Bronchial epithelial cell (primary cell): ENCODE results near the gene ABCC4. TPM values are rescaled to one million over a fixed set of nuclear protein-coding genes. Genes with fewer than 3 reads are reported as not detected.

Experiments
- DNase-seq: peaks from one replicate; pipeline ENCODE4 v3.0.0-alpha.2; 2010; ENCODE audit warnings: low read depth
- FAIRE-seq: peaks from 2 replicates; lab custom pipeline; 2011; peaks lifted over from hg19 to GRCh38; lab: Jason Lieb, UNC
- H3K27me3 ChIP-seq: 2 replicates; pipeline ENCODE4 v1.5.1; 2011; ENCODE audit warnings: low read length; ENCODE audit not compliant: control insufficient read depth, insufficient read depth
- H3K36me3 ChIP-seq: 2 replicates; pipeline ENCODE4 v1.5.1; 2011; ENCODE audit warnings: low read length; ENCODE audit not compliant: control insufficient read depth, insufficient read depth
- H3K4me3 ChIP-seq: 2 replicates; pipeline ENCODE4 v1.5.1; 2011; ENCODE audit warnings: mild to moderate bottlenecking, low read depth, low read length, control low read depth
- total RNA-seq: library from RNA; depleted of rRNA; stranded (reverse); fragments of >200 nt; gene quantifications from 2 replicates; pipeline ENCODE4 v1.2.1, GENCODE V29; 2014
- TF ChIP-seq, protein P1 (sequence below): IDR thresholded peaks from 2 replicates; pipeline ENCODE4 v1.5.1; 2011; ENCODE audit warnings: mild to moderate bottlenecking, moderate library complexity, low read length, control low read depth, inconsistent platforms; ENCODE audit not compliant: insufficient read depth, severe bottlenecking

The ABCC4 gene, protein sequence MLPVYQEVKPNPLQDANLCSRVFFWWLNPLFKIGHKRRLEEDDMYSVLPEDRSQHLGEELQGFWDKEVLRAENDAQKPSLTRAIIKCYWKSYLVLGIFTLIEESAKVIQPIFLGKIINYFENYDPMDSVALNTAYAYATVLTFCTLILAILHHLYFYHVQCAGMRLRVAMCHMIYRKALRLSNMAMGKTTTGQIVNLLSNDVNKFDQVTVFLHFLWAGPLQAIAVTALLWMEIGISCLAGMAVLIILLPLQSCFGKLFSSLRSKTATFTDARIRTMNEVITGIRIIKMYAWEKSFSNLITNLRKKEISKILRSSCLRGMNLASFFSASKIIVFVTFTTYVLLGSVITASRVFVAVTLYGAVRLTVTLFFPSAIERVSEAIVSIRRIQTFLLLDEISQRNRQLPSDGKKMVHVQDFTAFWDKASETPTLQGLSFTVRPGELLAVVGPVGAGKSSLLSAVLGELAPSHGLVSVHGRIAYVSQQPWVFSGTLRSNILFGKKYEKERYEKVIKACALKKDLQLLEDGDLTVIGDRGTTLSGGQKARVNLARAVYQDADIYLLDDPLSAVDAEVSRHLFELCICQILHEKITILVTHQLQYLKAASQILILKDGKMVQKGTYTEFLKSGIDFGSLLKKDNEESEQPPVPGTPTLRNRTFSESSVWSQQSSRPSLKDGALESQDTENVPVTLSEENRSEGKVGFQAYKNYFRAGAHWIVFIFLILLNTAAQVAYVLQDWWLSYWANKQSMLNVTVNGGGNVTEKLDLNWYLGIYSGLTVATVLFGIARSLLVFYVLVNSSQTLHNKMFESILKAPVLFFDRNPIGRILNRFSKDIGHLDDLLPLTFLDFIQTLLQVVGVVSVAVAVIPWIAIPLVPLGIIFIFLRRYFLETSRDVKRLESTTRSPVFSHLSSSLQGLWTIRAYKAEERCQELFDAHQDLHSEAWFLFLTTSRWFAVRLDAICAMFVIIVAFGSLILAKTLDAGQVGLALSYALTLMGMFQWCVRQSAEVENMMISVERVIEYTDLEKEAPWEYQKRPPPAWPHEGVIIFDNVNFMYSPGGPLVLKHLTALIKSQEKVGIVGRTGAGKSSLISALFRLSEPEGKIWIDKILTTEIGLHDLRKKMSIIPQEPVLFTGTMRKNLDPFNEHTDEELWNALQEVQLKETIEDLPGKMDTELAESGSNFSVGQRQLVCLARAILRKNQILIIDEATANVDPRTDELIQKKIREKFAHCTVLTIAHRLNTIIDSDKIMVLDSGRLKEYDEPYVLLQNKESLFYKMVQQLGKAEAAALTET (N-terminal part only)
- 4.2 and 6.8 TPM in 2 replicates for total RNA-seq

DNA sequence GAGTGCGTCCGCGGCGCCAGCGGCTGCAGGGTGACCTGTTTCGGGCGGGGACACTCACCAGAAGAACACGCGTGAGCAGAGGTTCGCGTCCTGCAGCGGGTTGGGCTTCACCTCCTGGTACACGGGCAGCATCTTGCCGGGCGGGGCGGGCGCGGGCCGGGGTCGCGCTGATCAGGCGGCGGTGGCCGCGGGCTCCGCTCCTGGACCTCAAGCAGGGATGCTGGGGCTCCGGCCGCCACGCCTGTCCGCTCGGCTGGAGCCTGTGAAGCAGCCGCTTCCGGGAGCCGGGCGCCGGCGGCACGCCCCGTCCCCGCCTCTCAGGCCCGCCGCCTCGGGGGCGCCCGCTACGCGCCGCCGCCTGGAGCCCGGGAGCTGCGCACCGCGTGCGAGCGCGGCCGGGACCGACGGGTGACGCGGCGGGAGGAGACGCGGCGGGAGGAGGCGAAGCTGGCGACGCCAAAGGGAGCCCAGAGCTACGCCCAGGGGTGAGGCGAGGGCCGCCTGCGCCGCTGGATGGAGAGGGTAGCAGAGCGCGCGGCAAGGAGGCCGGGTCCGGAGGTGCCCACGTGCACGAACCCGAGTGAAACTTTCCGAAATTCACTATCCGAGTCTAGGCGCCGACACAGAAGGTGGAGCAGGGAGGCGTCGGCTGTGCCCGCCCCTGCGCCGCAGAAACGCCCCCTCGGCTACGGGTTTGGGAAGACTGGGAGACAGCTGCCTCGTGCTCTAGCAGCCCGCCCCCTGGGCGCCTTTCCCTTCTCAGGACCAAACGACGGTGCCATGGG, at the start of gene ABCC4:
Gene ABCC4, minus strand, starts transcription at position 269 of the 785 bp plus-strand sequence. Its CDS starts 137 bp downstream, at position 132.
- DNase-seq (peak; percentile 29), FAIRE-seq (no peak)
- Histone ChIP-seq H3K4me3 (peak within 1 kb of the TSS; percentile 56), H3K27me3 (peaks cover 8% of the 10 kb centered on the region), H3K36me3 (no peaks in the 10 kb centered on the region)
- TF ChIP-seq, protein P1, sequence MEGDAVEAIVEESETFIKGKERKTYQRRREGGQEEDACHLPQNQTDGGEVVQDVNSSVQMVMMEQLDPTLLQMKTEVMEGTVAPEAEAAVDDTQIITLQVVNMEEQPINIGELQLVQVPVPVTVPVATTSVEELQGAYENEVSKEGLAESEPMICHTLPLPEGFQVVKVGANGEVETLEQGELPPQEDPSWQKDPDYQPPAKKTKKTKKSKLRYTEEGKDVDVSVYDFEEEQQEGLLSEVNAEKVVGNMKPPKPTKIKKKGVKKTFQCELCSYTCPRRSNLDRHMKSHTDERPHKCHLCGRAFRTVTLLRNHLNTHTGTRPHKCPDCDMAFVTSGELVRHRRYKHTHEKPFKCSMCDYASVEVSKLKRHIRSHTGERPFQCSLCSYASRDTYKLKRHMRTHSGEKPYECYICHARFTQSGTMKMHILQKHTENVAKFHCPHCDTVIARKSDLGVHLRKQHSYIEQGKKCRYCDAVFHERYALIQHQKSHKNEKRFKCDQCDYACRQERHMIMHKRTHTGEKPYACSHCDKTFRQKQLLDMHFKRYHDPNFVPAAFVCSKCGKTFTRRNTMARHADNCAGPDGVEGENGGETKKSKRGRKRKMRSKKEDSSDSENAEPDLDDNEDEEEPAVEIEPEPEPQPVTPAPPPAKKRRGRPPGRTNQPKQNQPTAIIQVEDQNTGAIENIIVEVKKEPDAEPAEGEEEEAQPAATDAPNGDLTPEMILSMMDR = no peak

DNA sequence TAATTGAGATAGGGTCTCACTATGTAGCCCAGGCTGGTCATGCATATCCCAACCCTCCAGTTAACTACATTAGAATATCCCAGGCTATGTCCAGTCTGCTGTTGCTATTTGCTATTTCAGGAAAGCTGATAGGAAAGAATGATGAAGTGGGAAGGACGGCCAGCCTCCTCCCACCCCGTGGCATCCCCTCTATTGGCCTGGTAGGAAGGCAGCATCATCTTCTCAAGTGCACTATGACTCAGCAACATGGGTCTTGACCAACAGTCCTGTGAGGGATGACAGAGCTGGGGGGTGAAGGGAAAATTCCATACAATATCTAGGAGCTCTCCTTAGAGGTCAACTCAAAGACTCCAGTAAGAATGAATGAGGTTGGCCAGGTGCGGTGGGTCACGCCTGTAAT, 48.0 kb upstream of the ABCC4 start:
- Histone ChIP-seq H3K4me3 (no peak overlapping the region), H3K27me3 (no peaks in the 10 kb centered on the region), H3K36me3 (no peaks in the 10 kb centered on the region)
- DNase-seq = no peak
- no peak for FAIRE-seq
- TF ChIP-seq, protein P1 = no peak

DNA sequence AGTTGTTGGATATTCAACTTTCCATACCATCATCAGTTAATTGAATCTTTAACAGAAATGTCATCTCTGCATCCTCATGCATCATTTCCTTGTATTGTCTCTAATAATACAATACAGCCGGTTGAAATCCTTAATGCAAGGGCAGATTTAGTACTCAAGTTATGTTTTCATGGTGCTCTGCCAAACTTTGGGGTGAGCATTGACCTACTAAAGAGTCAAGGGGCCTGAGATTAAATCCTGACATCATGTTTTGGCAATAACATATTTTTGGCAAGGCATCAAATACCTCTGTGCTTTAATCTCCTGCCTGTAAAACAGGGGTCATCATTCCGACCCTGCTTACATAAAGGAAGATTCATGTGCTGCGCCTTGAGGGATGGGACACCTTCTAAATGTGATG, 42.7 kb upstream of the ABCC4 start:
- FAIRE-seq (no peak), DNase-seq (no peak)
- Histone ChIP-seq H3K4me3 (no peak overlapping the region), H3K27me3 (no peaks in the 10 kb centered on the region), H3K36me3 (no peaks in the 10 kb centered on the region)
- TF ChIP-seq, protein P1 = no peak

DNA sequence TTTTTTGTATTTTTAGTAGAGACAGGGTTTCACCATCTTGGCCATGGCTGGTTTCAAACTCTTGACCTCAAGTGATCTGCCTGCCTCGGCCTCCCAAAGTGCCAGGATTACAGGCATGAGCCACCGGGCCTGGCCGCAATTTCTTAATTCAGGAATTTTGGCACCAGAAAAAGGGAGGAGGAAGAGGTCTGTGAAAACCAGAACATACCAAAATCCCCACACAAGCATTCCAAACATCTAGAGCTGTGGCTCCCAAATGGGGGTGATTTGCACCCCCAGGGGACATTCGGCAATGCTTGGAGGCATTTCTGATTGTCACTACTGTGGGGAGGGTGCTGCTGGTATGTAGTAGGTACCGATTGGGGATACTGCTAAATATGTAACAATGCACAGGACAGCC, 40.2 kb upstream of the ABCC4 start:
- no peaks in the 10 kb centered on the region for H3K27me3 ChIP-seq
- DNase-seq (no peak), FAIRE-seq (no peak)
- no peaks in the 10 kb centered on the region for H3K36me3 ChIP-seq
- H3K4me3 ChIP-seq = no peak overlapping the region
- TF ChIP-seq, protein P1 = no peak

DNA sequence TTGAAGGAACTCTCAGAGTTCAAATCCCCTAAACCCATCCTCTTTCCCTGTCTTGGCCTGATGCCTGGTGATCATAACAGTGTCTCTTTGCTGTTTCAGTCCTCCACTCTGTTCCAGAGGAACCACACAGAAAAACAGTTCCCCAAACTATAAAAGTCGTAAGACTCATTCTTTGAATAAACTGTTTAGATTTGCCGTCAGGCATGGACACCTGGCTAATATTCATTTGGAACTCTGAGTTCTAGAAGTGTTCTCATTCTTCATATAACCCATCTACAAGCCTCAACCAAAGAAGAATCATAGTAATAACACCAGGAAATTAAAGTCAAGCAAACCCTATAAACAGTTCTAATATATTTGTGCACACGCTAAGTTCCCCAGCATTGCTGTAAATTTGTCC, 37.7 kb upstream of the ABCC4 start:
- no peak overlapping the region for H3K4me3 ChIP-seq
- FAIRE-seq (no peak), DNase-seq (no peak)
- TF ChIP-seq, protein P1 = no peak
- no peaks in the 10 kb centered on the region for H3K36me3 ChIP-seq
- H3K27me3 ChIP-seq = no peaks in the 10 kb centered on the region
